Neutrophil (primary cell): Measurements from ENCODE around the gene RD3L.

Experiments used
- H3K27ac ChIP-seq: fragments of 200-600 bp; sonication (generic); 2 replicates; pipeline ENCODE4 v1.5.1; 2016; ENCODE audit warnings: mild to moderate bottlenecking, moderate library complexity
- H3K27me3 ChIP-seq: fragments of 200-600 bp; sonication (generic); 2 replicates; pipeline ENCODE4 v1.6.0; 2016; ENCODE audit warnings: mild to moderate bottlenecking
- H3K36me3 ChIP-seq: fragments of 200-600 bp; sonication (generic); 2 replicates; pipeline ENCODE4 v1.5.1; 2017
- H3K4me1 ChIP-seq, 2 experiments: fragments of 200-600 bp in 1 of 2; sonication (generic) in 1 of 2; 1 replicate in 1 of 2; 2 replicates in 1 of 2; pipeline versions ENCODE4 v1.5.1 to v1.6.1; 2013 to 2016; ENCODE audit warnings: low read depth in 1 of 2, low read length in 1 of 2, mild to moderate bottlenecking in 1 of 2, moderate library complexity in 1 of 2; ENCODE audit not compliant: control insufficient read depth in 1 of 2, insufficient read depth in 1 of 2
- H3K4me3 ChIP-seq, 2 experiments: fragments of 200-600 bp in 1 of 2; sonication (generic) in 1 of 2; 1 replicate in 1 of 2; 2 replicates in 1 of 2; pipeline ENCODE4 v1.5.1; 2013 to 2016; ENCODE audit warnings: low read depth in 1 of 2, low read length in 1 of 2, mild to moderate bottlenecking in 1 of 2, moderate library complexity in 1 of 2
- H3K9me3 ChIP-seq: fragments of 200-600 bp; sonication (generic); 2 replicates; pipeline ENCODE4 v1.5.1; 2016
- TF ChIP-seq, protein P1 (sequence below): fragments of 200-600 bp; sonication (generic); IDR thresholded peaks from 2 replicates; pipeline ENCODE4 v1.5.1; 2016; ENCODE audit warnings: antibody characterized with exemption

RD3L gene

DNA sequence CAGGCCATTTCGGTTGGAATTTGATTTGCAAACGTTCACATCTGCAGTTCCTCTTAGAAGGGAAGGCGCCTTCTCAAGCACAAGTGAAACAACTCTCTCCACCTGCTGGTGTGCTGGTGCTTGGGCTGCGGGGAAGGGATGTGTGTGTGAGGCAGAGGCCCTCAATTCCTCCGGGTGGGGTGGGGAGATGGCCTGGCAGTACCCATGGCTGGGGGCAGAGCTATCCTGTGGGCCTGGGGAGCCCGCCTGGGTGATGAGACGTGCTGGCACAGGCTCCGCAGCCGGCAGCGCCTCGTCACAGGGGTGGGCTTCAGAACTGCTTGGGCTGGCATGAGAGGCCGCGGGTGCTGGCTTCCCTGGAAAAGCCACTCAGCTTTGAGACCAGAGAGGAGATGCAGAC lies 43.0 kb downstream of the RD3L start:
- TF ChIP-seq, protein P1, sequence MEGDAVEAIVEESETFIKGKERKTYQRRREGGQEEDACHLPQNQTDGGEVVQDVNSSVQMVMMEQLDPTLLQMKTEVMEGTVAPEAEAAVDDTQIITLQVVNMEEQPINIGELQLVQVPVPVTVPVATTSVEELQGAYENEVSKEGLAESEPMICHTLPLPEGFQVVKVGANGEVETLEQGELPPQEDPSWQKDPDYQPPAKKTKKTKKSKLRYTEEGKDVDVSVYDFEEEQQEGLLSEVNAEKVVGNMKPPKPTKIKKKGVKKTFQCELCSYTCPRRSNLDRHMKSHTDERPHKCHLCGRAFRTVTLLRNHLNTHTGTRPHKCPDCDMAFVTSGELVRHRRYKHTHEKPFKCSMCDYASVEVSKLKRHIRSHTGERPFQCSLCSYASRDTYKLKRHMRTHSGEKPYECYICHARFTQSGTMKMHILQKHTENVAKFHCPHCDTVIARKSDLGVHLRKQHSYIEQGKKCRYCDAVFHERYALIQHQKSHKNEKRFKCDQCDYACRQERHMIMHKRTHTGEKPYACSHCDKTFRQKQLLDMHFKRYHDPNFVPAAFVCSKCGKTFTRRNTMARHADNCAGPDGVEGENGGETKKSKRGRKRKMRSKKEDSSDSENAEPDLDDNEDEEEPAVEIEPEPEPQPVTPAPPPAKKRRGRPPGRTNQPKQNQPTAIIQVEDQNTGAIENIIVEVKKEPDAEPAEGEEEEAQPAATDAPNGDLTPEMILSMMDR, result no peak
- H3K27ac ChIP-seq, result no peak overlapping the region
- H3K36me3 ChIP-seq, result no peaks in the 10 kb centered on the region
- peaks cover 0 to 4% of the 10 kb centered on the region in 2 experiments for H3K4me1 ChIP-seq
- no peaks in the 10 kb centered on the region for H3K27me3 ChIP-seq
- no peaks in the 10 kb centered on the region for H3K9me3 ChIP-seq
- no peak overlapping the region for H3K4me3 ChIP-seq

DNA sequence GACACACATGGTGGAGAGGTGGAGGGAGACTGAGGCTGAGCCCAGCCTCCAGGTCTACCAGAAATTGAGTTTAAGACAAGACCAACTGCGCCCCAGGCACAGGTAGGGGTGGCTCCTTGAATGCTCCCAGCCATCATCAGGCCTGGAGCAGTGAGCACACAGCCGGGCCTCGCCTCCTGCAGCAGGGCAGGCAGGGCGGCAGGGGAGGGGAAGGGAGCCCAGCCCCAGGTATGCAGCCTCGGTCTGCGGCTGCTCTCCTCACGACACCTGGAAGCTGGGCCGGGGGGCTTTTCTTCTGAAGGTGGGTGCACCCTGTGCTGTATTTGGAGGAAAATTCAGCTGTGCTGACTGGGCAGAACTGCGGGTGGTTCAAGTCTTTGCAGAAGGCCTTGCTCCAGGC lies 43.6 kb downstream of the RD3L start:
- TF ChIP-seq, protein P1, result no peak
- no peaks in the 10 kb centered on the region for H3K36me3 ChIP-seq
- H3K4me3 ChIP-seq, result no peak overlapping the region
- peaks cover 0 to 4% of the 10 kb centered on the region in 2 experiments for H3K4me1 ChIP-seq
- H3K27ac ChIP-seq, result no peak overlapping the region
- H3K9me3 ChIP-seq, result no peaks in the 10 kb centered on the region
- H3K27me3 ChIP-seq, result no peaks in the 10 kb centered on the region

DNA sequence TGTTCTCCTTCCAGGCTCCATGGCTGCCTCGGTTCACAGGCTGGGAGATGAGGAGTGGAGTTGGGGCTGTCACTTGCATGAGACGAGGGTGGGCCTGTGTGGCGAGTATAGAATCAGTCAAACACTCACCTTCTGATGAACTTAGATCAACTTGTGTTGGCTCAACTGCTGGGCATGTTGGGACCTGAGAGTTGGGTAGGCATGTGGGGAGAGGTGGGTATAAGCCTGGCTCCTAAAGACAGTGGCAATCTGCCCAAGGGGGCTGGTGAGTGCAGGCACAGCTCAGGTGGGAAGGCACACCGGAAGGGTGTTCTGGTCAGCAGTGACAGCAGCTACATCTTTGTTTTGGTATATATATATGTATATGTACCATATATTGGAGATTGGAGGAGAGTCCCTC lies 44.1 kb downstream of the RD3L start:
- no peaks in the 10 kb centered on the region for H3K27me3 ChIP-seq
- TF ChIP-seq, protein P1, result no peak
- no peak overlapping the region for H3K4me3 ChIP-seq
- H3K9me3 ChIP-seq, result no peaks in the 10 kb centered on the region
- no peaks in the 10 kb centered on the region for H3K36me3 ChIP-seq
- no peak overlapping the region for H3K27ac ChIP-seq
- peaks cover 0 to 4% of the 10 kb centered on the region in 2 experiments for H3K4me1 ChIP-seq

DNA sequence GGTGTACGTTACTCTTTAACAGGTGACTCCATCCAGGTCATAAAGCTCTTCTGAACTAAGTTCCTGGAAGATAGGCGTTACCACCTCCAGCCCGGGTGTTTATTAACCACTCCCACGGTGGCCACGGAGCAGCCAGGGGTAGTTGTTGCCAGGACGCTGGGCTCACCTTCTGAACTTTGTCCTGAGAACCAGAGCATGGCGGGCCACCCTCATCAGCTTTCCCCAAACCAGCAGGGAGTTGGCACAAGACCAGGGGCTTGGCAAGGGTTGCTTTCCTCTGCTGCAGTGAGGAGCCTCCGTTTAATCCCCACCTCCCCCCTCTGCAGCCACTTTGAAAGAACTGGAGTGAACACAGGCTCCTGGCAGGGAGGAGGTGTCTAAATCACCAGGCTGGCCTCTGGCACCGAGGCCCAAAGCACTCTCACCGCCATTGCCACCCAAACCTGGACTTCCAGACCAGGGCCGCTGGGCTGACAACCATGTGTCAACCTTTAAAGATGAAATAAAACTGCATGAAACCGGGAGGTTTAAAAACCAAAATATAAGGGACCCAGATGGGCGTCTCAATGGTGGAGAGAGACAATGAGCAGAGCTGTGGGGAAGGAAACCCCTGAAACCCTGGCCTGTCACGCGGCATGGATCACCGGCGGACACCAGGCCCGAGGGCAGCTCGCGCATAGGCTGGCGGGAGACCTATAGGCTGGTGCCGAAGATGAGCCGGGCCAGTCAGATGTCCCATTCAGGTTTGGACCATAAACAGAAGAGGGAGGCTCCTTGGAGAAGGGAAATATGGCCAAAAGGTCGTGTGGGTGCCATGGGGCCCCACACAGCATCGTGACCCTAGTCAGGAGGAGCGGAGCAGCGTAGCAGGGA lies 45.0 kb downstream of the RD3L start:
- Histone ChIP-seq H3K4me3 (no peak overlapping the region), H3K27ac (no peak overlapping the region), H3K27me3 (no peaks in the 10 kb centered on the region), H3K36me3 (no peaks in the 10 kb centered on the region), H3K4me1 (peaks cover 0 to 4% of the 10 kb centered on the region in 2 experiments), H3K9me3 (no peaks in the 10 kb centered on the region)
- TF ChIP-seq, protein P1, result no peak

DNA sequence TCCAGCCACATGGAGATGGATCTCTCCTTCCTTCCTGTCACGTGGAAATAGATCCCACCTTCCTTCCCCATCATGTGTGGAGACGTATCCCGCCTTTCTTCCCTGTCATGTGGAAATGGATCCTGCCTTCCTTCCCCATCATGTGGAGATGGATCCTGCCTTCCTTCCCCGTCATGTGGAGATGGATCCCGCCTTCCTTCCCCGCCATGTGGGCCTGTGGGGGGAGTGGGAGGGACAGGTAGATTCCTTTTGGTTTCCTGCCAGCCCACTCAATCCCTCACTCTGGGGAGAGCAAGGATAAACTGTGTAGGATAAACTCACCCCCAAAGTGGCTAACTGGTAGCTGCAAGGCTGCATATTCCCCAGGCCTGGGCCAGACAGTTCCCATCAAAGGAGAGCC lies 45.8 kb downstream of the RD3L start:
- Histone ChIP-seq H3K27ac (no peak overlapping the region), H3K9me3 (no peaks in the 10 kb centered on the region), H3K4me3 (no peak overlapping the region), H3K36me3 (no peaks in the 10 kb centered on the region), H3K27me3 (no peaks in the 10 kb centered on the region), H3K4me1 (peaks cover 0 to 4% of the 10 kb centered on the region in 2 experiments)
- TF ChIP-seq, protein P1, result no peak
